ES-I3 (cell line): Measurements from ENCODE around the gene CCL19.
"Not testable (repeated sequence)": the region's sequence is repeated elsewhere in the genome, so short reads cannot be mapped to it uniquely, and the experiment has no call there.

ENCODE experiments used
- H3K36me3 ChIP-seq: 2 replicates; pipeline ENCODE4 v1.6.1; 2013; ENCODE audit warnings: mild to moderate bottlenecking, low read length, control low read depth, moderate library complexity; ENCODE audit not compliant: insufficient read depth
- H3K4me1 ChIP-seq: 2 replicates; pipeline ENCODE4 v1.6.1; 2013; ENCODE audit warnings: mild to moderate bottlenecking, control low read depth, low read length; ENCODE audit not compliant: insufficient read depth
- H3K9ac ChIP-seq: 2 replicates; pipeline ENCODE4 v1.6.1; 2013; ENCODE audit warnings: low read depth, mild to moderate bottlenecking, low read length, moderate library complexity
- H3K9me3 ChIP-seq: 2 replicates; pipeline ENCODE4 v1.6.1; 2013; ENCODE audit warnings: mild to moderate bottlenecking, low read length, moderate library complexity; ENCODE audit not compliant: control insufficient read depth, insufficient read depth

Gene CCL19

GRCh38 chr9:34690983-34691935 lies at the start of gene CCL19:
Gene CCL19, minus strand, starts transcription at chr9:34691276. Its CDS starts 137 bp downstream, at chr9:34691139.
- no peaks in the 10 kb centered on the region for H3K4me1 ChIP-seq
- H3K36me3 ChIP-seq: no peaks in the 10 kb centered on the region
- H3K9me3 ChIP-seq: no peaks in the 10 kb centered on the region
- no peak within 1 kb of the TSS for H3K9ac ChIP-seq

GRCh38 chr9:34740176-34740575 lies 49.1 kb upstream of the CCL19 start:
- not testable (repeated sequence) for H3K36me3 ChIP-seq, H3K4me1 ChIP-seq, H3K9me3 ChIP-seq, H3K9ac ChIP-seq

GRCh38 chr9:34737677-34738260 lies 46.7 kb upstream of the CCL19 start:
- H3K9ac ChIP-seq: no peak overlapping the region
- H3K4me1 ChIP-seq: 0 out of 2 replicates have a peak, but pooled peaks cover 2% of the 10 kb centered on the region
- H3K36me3 ChIP-seq: no peaks in the 10 kb centered on the region
- H3K9me3 ChIP-seq: no peaks in the 10 kb centered on the region

- Histone ChIP-seq H3K36me3 (no peaks in the 10 kb centered on the region), H3K4me1 (no peaks in the 10 kb centered on the region), H3K9ac (no peak overlapping the region), H3K9me3 (no peaks in the 10 kb centered on the region)
Observed at GRCh38 chr9:34734720-34735119, 43.6 kb upstream of the CCL19 start.

- Histone ChIP-seq H3K9ac (no peak overlapping the region), H3K4me1 (no peaks in the 10 kb centered on the region), H3K36me3 (no peaks in the 10 kb centered on the region), H3K9me3 (no peaks in the 10 kb centered on the region)
Observed at GRCh38 chr9:34732886-34733285, 41.8 kb upstream of the CCL19 start.

GRCh38 chr9:34732478-34732877 lies 41.4 kb upstream of the CCL19 start:
- H3K9ac ChIP-seq: no peak overlapping the region
- H3K4me1 ChIP-seq: no peaks in the 10 kb centered on the region
- H3K36me3 ChIP-seq: no peaks in the 10 kb centered on the region
- H3K9me3 ChIP-seq: no peaks in the 10 kb centered on the region

GRCh38 chr9:34723141-34723540 lies 32.1 kb upstream of the CCL19 start:
- Histone ChIP-seq H3K4me1 (no peaks in the 10 kb centered on the region), H3K36me3 (no peaks in the 10 kb centered on the region), H3K9me3 (no peaks in the 10 kb centered on the region), H3K9ac (no peak overlapping the region)

- not testable (repeated sequence) for H3K36me3 ChIP-seq, H3K4me1 ChIP-seq, H3K9me3 ChIP-seq, H3K9ac ChIP-seq
Observed at GRCh38 chr9:34719769-34720025, 28.6 kb upstream of the CCL19 start.

GRCh38 chr9:34719021-34719768 lies 28.1 kb upstream of the CCL19 start:
- no peaks in the 10 kb centered on the region for H3K9me3 ChIP-seq
- H3K36me3 ChIP-seq: no peaks in the 10 kb centered on the region
- H3K4me1 ChIP-seq: no peaks in the 10 kb centered on the region
- no peak overlapping the region for H3K9ac ChIP-seq

GRCh38 chr9:34717996-34718614 lies 27.0 kb upstream of the CCL19 start:
- Histone ChIP-seq H3K4me1 (no peaks in the 10 kb centered on the region), H3K36me3 (no peaks in the 10 kb centered on the region), H3K9me3 (no peaks in the 10 kb centered on the region), H3K9ac (no peak overlapping the region)

- H3K9me3 ChIP-seq: no peaks in the 10 kb centered on the region
- no peak overlapping the region for H3K9ac ChIP-seq
- no peaks in the 10 kb centered on the region for H3K36me3 ChIP-seq
- no peaks in the 10 kb centered on the region for H3K4me1 ChIP-seq
Observed at GRCh38 chr9:34716711-34717110, 25.6 kb upstream of the CCL19 start.

GRCh38 chr9:34715639-34716215 lies 24.7 kb upstream of the CCL19 start:
- Histone ChIP-seq H3K4me1 (no peaks in the 10 kb centered on the region), H3K36me3 (no peaks in the 10 kb centered on the region), H3K9me3 (no peaks in the 10 kb centered on the region), H3K9ac (no peak overlapping the region)

GRCh38 chr9:34714007-34714406 lies 22.9 kb upstream of the CCL19 start:
- H3K36me3 ChIP-seq: no peaks in the 10 kb centered on the region
- H3K4me1 ChIP-seq: no peaks in the 10 kb centered on the region
- H3K9ac ChIP-seq: no peak overlapping the region
- H3K9me3 ChIP-seq: no peaks in the 10 kb centered on the region

GRCh38 chr9:34712140-34712539 lies 21.1 kb upstream of the CCL19 start:
- H3K36me3 ChIP-seq: no peaks in the 10 kb centered on the region
- no peaks in the 10 kb centered on the region for H3K9me3 ChIP-seq
- H3K4me1 ChIP-seq: no peaks in the 10 kb centered on the region
- H3K9ac ChIP-seq: no peak overlapping the region
